Naive thymus-derived CD4-positive, alpha-beta T cell (primary cell): ENCODE data around the gene RAD1. TPM values are rescaled to one million over a fixed set of nuclear protein-coding genes. Genes with fewer than 3 reads are reported as not detected.
A peak's percentile ranks its signal among the peaks of the same experiment; 100 is the strongest.

Experiments used
- ATAC-seq: fragments of 150-1000 bp; cut with Tn5 transposase; 2 replicates; pipeline ENCODE4 v1.10.0; 2021; ENCODE audit warnings: mild to moderate bottlenecking, moderate library complexity
- CTCF ChIA-PET: fragments of 350-600 bp; sonication (Branson Sonifier 250); formaldehyde crosslinking; loops from one replicate; lab custom pipeline; 2021; ENCODE audit warnings: antibody characterized with exemption; lab: Charles Lee
- POLR2A ChIA-PET: fragments of 350-600 bp; sonication (Branson Sonifier 250); formaldehyde crosslinking; loops from one replicate; lab custom pipeline; 2021; ENCODE audit warnings: antibody characterized with exemption, inconsistent platforms; lab: Charles Lee
- DNase-seq, 9 donors: peaks; one replicate each; pipeline versions ENCODE4 v3.0.0 to v3.0.0-alpha.2; 2020 to 2022; ENCODE audit warnings: mixed read lengths in 1 of 9
- H3K27ac ChIP-seq: one replicate; pipeline ENCODE4 v1.7.0; 2013; ENCODE audit warnings: mild to moderate bottlenecking, low read depth, low read length, moderate library complexity
- H3K27me3 ChIP-seq, 2 donors: one replicate each; pipeline ENCODE4 v1.7.0; 2013; ENCODE audit warnings: low read length in 2 of 2, mild to moderate bottlenecking in 2 of 2, moderate library complexity in 2 of 2; ENCODE audit not compliant: control insufficient read depth in 2 of 2, insufficient read depth in 2 of 2
- H3K36me3 ChIP-seq, 3 experiments: 1 replicate in 2 of 3; 2 replicates in 1 of 3; pipeline ENCODE4 v1.7.0; 2013; ENCODE audit warnings: low read length in 3 of 3, mild to moderate bottlenecking in 3 of 3, moderate library complexity in 1 of 3; ENCODE audit not compliant: insufficient read depth in 3 of 3, control insufficient read depth in 2 of 3
- H3K4me1 ChIP-seq, 2 donors: one replicate each; pipeline ENCODE4 v1.7.0; 2013; ENCODE audit warnings: low read length in 2 of 2, mild to moderate bottlenecking in 2 of 2, moderate library complexity in 1 of 2; ENCODE audit not compliant: control insufficient read depth in 2 of 2, insufficient read depth in 2 of 2
- H3K4me3 ChIP-seq: 2 replicates; pipeline ENCODE4 v1.7.0; 2013; ENCODE audit warnings: mild to moderate bottlenecking, low read length
- H3K9me3 ChIP-seq, 3 experiments: 1 replicate in 2 of 3; 2 replicates in 1 of 3; pipeline ENCODE4 v1.7.0; 2013; ENCODE audit warnings: low read length in 3 of 3; ENCODE audit not compliant: control insufficient read depth in 2 of 3
- H3K27ac Mint-ChIP-seq, 9 donors: one replicate each; pipeline ENCODE4 v1.8.0; 2020 to 2022; ENCODE audit warnings: mixed read lengths in 9 of 9, mild to moderate bottlenecking in 8 of 9, moderate library complexity in 5 of 9, inconsistent platforms in 2 of 9
- H3K27me3 Mint-ChIP-seq, 5 donors: one replicate each; pipeline ENCODE4 v1.8.0; 2021 to 2022; ENCODE audit warnings: mixed read lengths in 5 of 5, mild to moderate bottlenecking in 1 of 5
- H3K36me3 Mint-ChIP-seq, 5 donors: one replicate each; pipeline ENCODE4 v1.8.0; 2020 to 2022; ENCODE audit warnings: mixed read lengths in 5 of 5, mild to moderate bottlenecking in 3 of 5, inconsistent platforms in 1 of 5
- H3K4me1 Mint-ChIP-seq, 7 donors: one replicate each; pipeline ENCODE4 v1.8.0; 2020 to 2022; ENCODE audit warnings: mixed read lengths in 7 of 7, mild to moderate bottlenecking in 3 of 7, inconsistent platforms in 1 of 7
- H3K4me3 Mint-ChIP-seq, 10 donors: one replicate each; pipeline ENCODE4 v1.8.0; 2020 to 2022; ENCODE audit warnings: mild to moderate bottlenecking in 10 of 10, mixed read lengths in 10 of 10, moderate library complexity in 6 of 10, inconsistent platforms in 2 of 10
- H3K9me3 Mint-ChIP-seq, 11 donors: one replicate each; pipeline ENCODE4 v1.8.0; 2020 to 2022; ENCODE audit warnings: mixed read lengths in 11 of 11, mild to moderate bottlenecking in 4 of 11, inconsistent platforms in 1 of 11, moderate library complexity in 1 of 11
- intact Hi-C, 2 donors: fragments of 100-400 bp; cut with micrococcal nuclease; formaldehyde crosslinking; loops; one replicate each; pipeline ENCODE4 v1.15.1; 2023
- polyA plus RNA-seq, 2 donors: library from polyadenylated mRNA; unstranded; fragments of 300-500 nt; fragmentation: Illumina TruSeq; gene quantifications; one replicate each; pipeline ENCODE4 v1.2.3, GENCODE V29; 2021
- total RNA-seq, 6 experiments: library from RNA in 5 of 6; stranded (reverse) in 5 of 6; gene quantifications; 1 replicate in 5 of 6; 2 replicates in 1 of 6; pipeline ENCODE4 v1.2.3 and lab custom pipeline; 2021 to 2026

The RAD1 gene
- total and polyA plus RNA-seq, 7 experiments from 2014 or later = 18.9 to 29.6 (median 22.4) TPM

DNA sequence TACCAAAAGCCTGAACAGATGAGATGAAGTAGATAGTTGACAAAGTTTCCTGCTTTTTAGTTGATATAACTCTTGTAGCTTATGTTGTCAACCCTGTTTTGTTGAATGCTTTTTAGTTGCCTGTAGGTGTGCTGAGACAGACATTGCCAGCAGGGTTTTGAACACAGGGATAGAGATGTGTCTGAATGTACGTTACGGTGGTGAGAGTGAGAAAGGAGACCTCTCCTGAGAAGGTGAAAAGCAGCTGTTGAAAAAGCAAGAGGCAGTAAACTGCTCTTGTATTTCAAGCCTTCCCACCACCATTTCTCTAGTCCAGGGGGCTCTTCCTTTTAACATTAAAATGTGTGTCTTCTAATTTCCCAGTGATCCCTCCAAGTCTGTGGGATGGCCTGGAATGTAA lies 28.7 kb upstream of the RAD1 start:
- Histone ChIP-seq H3K9me3 (no peaks in the 10 kb centered on the region), H3K36me3 (peaks cover 5 to 57% (median 5%) of the 10 kb centered on the region in 3 experiments), H3K27ac (no peak overlapping the region), H3K4me1 (no peaks in the 10 kb centered on the region), H3K27me3 (no peaks in the 10 kb centered on the region), H3K4me3 (no peak overlapping the region)
- no peak for ATAC-seq
- Mint-ChIP-seq H3K27ac (no peak overlapping the region), H3K36me3 (peaks cover 11 to 44% (median 27%) of the 10 kb centered on the region in 5 donors), H3K9me3 (no peaks in the 10 kb centered on the region), H3K4me3 (no peak overlapping the region), H3K27me3 (no peaks in the 10 kb centered on the region), H3K4me1 (no peaks in the 10 kb centered on the region)
- POLR2A ChIA-PET = no interaction called here
- DNase-seq = no peak
- CTCF ChIA-PET = interaction anchor here (1.3 kb wide), 1 partner anchor 983 kb away, joined by 3 read pairs; no protein-coding TSS in a partner anchor
- intact Hi-C loops = no loop called here

DNA sequence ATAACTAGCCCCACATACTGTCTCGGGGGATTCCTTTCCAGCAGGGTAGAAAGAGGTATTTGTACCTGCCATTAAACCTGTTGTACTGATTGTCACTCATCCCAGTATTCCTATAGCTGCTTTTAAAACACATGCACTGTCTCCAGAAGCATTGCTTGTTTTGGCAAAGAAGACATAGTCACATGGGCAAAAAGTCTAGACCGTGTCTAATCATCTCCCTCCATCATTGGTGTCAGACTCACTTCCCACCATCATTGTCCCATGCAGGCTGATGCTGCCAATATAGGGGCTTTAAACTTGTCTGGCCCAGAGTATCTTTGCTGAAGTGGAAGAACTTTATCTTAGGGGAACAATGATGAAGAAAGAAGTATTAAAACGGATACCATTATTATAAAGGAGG lies 26.6 kb upstream of the RAD1 start:
- no peaks in the 10 kb centered on the region for H3K9me3 Mint-ChIP-seq
- H3K27ac ChIP-seq = no peak overlapping the region
- peaks cover 10 to 71% (median 11%) of the 10 kb centered on the region in 3 experiments for H3K36me3 ChIP-seq
- peaks cover 0 to 3% (median 0%) of the 10 kb centered on the region in 7 donors for H3K4me1 Mint-ChIP-seq
- ChIA-PET POLR2A (no interaction called here), CTCF (interaction anchor here (0.7 kb wide), 1 partner anchor 147 kb away, joined by 5 read pairs; no protein-coding TSS in a partner anchor)
- H3K4me1 ChIP-seq = no peaks in the 10 kb centered on the region
- no peak overlapping the region for H3K4me3 Mint-ChIP-seq
- H3K27me3 Mint-ChIP-seq = no peaks in the 10 kb centered on the region
- H3K4me3 ChIP-seq = no peak overlapping the region
- DNase-seq (no peak), ATAC-seq (no peak)
- intact Hi-C loops = no loop called here
- peaks cover 21 to 43% (median 35%) of the 10 kb centered on the region in 5 donors for H3K36me3 Mint-ChIP-seq
- H3K27me3 ChIP-seq = no peaks in the 10 kb centered on the region
- H3K9me3 ChIP-seq = no peaks in the 10 kb centered on the region
- no peak overlapping the region for H3K27ac Mint-ChIP-seq

DNA sequence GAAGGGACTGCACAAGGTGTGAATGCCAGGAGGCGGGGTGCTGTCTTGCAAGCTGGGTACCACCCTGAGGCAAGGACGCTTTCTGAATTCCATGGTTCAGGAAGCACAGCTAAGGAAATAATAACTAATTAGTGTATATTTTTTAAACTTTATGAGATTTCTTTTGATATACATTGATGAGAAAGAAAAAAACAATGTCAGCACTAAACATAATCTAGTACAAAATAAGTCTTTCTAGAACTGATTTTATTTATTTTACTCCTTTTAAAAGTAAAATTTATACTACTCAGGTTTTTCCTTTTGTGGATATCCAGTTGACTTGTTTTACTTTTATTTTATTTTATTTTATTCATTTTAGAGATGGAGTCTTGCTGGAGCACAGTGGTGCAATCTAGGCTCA lies 17.6 kb upstream of the RAD1 start:
- no peaks in the 10 kb centered on the region for H3K27me3 ChIP-seq
- Mint-ChIP-seq H3K36me3 (peaks cover 5 to 19% (median 13%) of the 10 kb centered on the region in 5 donors), H3K27ac (no peak overlapping the region), H3K4me1 (peaks cover 22 to 48% (median 41%) of the 10 kb centered on the region in 7 donors), H3K9me3 (no peaks in the 10 kb centered on the region), H3K27me3 (no peaks in the 10 kb centered on the region), H3K4me3 (no peak overlapping the region)
- DNase-seq = no peak
- H3K4me3 ChIP-seq = no peak overlapping the region
- ChIA-PET CTCF (interaction anchor here (0.7 kb wide), 1 partner anchor 29 kb away, joined by 3 read pairs; no protein-coding TSS in a partner anchor), POLR2A (interaction anchor here (0.7 kb wide), 1 partner anchor 1512 kb away, joined by 3 read pairs; no protein-coding TSS in a partner anchor)
- H3K9me3 ChIP-seq = no peaks in the 10 kb centered on the region
- ATAC-seq = no peak
- intact Hi-C loops = no loop called here
- H3K4me1 ChIP-seq = peaks cover 15 to 18% of the 10 kb centered on the region in 2 donors
- H3K27ac ChIP-seq = no peak overlapping the region
- peaks cover 5 to 34% (median 8%) of the 10 kb centered on the region in 3 experiments for H3K36me3 ChIP-seq

DNA sequence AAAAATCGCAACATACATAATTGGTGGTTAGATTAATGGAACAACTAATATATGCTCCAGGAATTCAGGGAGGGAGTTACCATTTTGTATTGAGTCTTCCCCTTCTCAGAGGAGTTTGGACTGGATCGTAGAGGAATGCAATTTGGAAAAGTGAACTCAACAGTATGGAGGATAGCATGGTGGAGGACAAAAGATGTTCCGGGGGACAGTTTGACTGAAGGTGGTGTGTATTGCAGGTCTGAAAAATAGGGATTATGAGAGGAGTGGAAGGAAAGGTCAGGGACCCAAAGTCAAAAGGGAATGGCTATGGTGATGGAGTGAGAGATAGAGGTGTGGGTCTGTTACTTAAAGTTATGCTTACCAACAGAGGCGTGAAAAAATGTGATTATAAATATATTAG lies 15.6 kb upstream of the RAD1 start:
- Mint-ChIP-seq H3K4me1 (peaks cover 22 to 48% (median 41%) of the 10 kb centered on the region in 7 donors), H3K4me3 (peak overlapping the region; percentile 94 to 99 (median 96)), H3K36me3 (peaks cover 0 to 17% (median 9%) of the 10 kb centered on the region in 5 donors), H3K27me3 (no peaks in the 10 kb centered on the region), H3K27ac (peak overlapping the region; percentile 18 to 98 (median 93)), H3K9me3 (no peaks in the 10 kb centered on the region)
- ATAC-seq = no peak
- intact Hi-C loops = loop anchor here in 1 of 2 donors (1.0 kb wide), 1 partner anchor 1311 kb away; no protein-coding TSS in a partner anchor
- H3K4me3 ChIP-seq = peak overlapping the region; percentile 54
- DNase-seq = no peak
- H3K27me3 ChIP-seq = no peaks in the 10 kb centered on the region
- H3K27ac ChIP-seq = peak overlapping the region; percentile 93
- peaks cover 0 to 16% (median 5%) of the 10 kb centered on the region in 3 experiments for H3K36me3 ChIP-seq
- H3K4me1 ChIP-seq = peaks cover 15 to 18% of the 10 kb centered on the region in 2 donors
- H3K9me3 ChIP-seq = no peaks in the 10 kb centered on the region
- ChIA-PET CTCF (interaction anchor here (0.7 kb wide), 1 partner anchor 1246 kb away, joined by 3 read pairs; no protein-coding TSS in a partner anchor), POLR2A (interaction anchor here (0.6 to 3.8 kb wide), 3 partner anchors 9 to 45 kb away, joined by 3 to 91 read pairs (median 7); partner anchors contain the start of genes BRIX1 and RAD1)

DNA sequence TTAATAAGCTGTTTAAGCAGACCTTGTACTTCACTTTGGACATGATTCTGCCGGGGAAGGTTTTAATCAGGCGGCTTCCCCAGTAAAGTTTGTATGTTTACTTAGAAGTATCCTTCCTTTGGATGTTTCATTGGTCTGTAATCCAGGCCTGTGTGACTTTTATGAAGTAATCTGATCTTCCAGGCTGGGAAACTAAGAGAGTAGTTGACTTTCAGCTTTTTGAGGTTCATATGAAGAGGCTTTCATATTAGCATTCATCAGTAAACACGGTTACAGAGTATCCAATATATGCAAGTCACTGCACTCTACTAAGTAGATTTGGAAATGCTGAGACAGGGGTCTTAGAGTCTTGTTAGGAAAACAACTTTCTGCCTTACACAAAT lies 15.1 kb upstream of the RAD1 start:
- Histone ChIP-seq H3K27me3 (no peaks in the 10 kb centered on the region), H3K4me3 (peak overlapping the region; percentile 54), H3K9me3 (no peaks in the 10 kb centered on the region), H3K36me3 (peaks cover 0 to 12% (median 8%) of the 10 kb centered on the region in 3 experiments), H3K27ac (peak overlapping the region; percentile 93), H3K4me1 (peaks cover 15 to 18% of the 10 kb centered on the region in 2 donors)
- ATAC-seq (no peak), DNase-seq (no peak)
- Mint-ChIP-seq H3K4me3 (peak overlapping the region; percentile 94 to 99 (median 96)), H3K4me1 (peaks cover 22 to 48% (median 42%) of the 10 kb centered on the region in 7 donors), H3K27ac (peak overlapping the region; percentile 85 to 98 (median 93)), H3K9me3 (no peaks in the 10 kb centered on the region), H3K27me3 (no peaks in the 10 kb centered on the region), H3K36me3 (peaks cover 0 to 19% (median 9%) of the 10 kb centered on the region in 5 donors)
- intact Hi-C loops = loop anchor here in 1 of 2 donors (1.0 kb wide), 1 partner anchor 1312 kb away; no protein-coding TSS in a partner anchor
- POLR2A ChIA-PET = interaction anchor here (0.6 to 3.8 kb wide), 4 partner anchors 10 to 922 kb away, joined by 3 to 91 read pairs (median 6); partner anchors contain the start of genes AMACR, BRIX1 and RAD1
- CTCF ChIA-PET = interaction anchor here (0.7 to 1.6 kb wide), 2 partner anchors 14 to 1246 kb away, joined by 3 to 19 read pairs; partner anchors contain the start of genes BRIX1 and RAD1

DNA sequence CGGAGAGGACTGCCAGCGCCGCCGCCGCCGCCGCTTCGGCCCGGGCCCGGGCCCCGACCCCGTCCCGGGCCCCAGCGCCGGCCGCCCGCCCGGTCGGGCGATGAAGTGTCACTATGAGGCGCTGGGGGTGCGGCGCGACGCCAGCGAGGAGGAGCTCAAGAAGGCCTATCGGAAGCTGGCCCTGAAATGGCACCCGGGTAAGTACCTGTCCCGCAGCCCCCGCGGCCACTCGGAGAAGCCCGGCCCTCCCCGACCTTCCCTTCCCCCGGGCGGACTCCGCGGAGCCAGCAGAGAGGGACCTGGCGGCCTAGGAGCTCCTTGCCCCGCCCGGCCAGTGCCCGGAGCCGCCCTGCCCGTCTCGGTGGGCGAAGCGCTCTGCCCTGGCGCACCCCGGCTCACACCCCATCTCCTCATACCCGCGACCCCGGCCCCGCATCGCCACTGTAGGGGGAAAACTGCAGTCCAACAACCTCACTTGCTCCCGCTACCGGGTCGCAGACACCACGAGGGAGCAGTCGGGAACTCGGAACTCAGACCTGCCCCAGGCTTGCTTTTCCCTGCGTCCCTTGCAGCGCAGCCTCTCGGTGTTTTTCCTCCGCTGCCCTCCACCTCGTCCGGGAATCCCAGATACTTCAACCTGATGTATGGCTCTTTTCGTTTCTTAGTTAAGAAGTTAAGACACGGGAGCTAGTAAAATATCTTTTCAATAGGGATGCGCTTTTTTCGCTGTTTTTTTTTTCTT lies 14.6 kb upstream of the RAD1 start:
- Mint-ChIP-seq H3K27ac (peak overlapping the region; percentile 86 to 98 (median 93)), H3K4me1 (peaks cover 21 to 46% (median 41%) of the 10 kb centered on the region in 7 donors), H3K27me3 (no peaks in the 10 kb centered on the region), H3K4me3 (peak overlapping the region; percentile 94 to 99 (median 96)), H3K9me3 (no peaks in the 10 kb centered on the region), H3K36me3 (peaks cover 0 to 21% (median 11%) of the 10 kb centered on the region in 5 donors)
- Histone ChIP-seq H3K36me3 (peaks cover 0 to 16% (median 14%) of the 10 kb centered on the region in 3 experiments), H3K27ac (peak overlapping the region; percentile 93), H3K9me3 (no peaks in the 10 kb centered on the region), H3K27me3 (no peaks in the 10 kb centered on the region), H3K4me3 (peak overlapping the region; percentile 54), H3K4me1 (peaks cover 15 to 18% of the 10 kb centered on the region in 2 donors)
- POLR2A ChIA-PET = interaction anchor here (0.6 to 3.8 kb wide), 11 partner anchors 10 to 1312 kb away, joined by 3 to 91 read pairs (median 4); partner anchors contain the start of genes AMACR, BRIX1, NADK2 and RAD1
- DNase-seq = peak; percentile 65 to 84 (median 76)
- ATAC-seq = peak; percentile 74
- CTCF ChIA-PET = interaction anchor here (0.7 to 1.6 kb wide), 3 partner anchors 13 to 1247 kb away, joined by 3 to 19 read pairs (median 3); partner anchors contain the start of genes BRIX1 and RAD1
- intact Hi-C loops = loop anchor here (1.0 to 10.0 kb wide), 11 partner anchors 15 to 1947 kb away; partner anchors contain the start of genes BRIX1 (in 2 of the 2), LMBRD2 (in 2 of the 2), NIPBL (in 2 of the 2) and RAD1 (in 2 of the 2)
